SU-DHL-6 (cell line): ENCODE results near the gene RASGRP3.

ENCODE experiments used
- EZH2phosphoT487 ChIP-seq: fragments of 200-600 bp; sonication (generic), shearing (Covaris generic); conservative IDR thresholded peaks from 2 replicates; pipeline ENCODE4 v1.6.1; 2018; ENCODE audit warnings: mild to moderate bottlenecking, antibody characterized with exemption, low read length, moderate library complexity, mixed read lengths
- TF ChIP-seq, protein P1 (sequence below): fragments of 200-600 bp; sonication (generic); IDR thresholded peaks from one replicate; pipeline ENCODE4 v1.5.1; 2017; ENCODE audit warnings: antibody characterized with exemption, mild to moderate bottlenecking, low read length, moderate library complexity; ENCODE audit not compliant: insufficient read depth, poor library complexity, severe bottlenecking

DNA sequence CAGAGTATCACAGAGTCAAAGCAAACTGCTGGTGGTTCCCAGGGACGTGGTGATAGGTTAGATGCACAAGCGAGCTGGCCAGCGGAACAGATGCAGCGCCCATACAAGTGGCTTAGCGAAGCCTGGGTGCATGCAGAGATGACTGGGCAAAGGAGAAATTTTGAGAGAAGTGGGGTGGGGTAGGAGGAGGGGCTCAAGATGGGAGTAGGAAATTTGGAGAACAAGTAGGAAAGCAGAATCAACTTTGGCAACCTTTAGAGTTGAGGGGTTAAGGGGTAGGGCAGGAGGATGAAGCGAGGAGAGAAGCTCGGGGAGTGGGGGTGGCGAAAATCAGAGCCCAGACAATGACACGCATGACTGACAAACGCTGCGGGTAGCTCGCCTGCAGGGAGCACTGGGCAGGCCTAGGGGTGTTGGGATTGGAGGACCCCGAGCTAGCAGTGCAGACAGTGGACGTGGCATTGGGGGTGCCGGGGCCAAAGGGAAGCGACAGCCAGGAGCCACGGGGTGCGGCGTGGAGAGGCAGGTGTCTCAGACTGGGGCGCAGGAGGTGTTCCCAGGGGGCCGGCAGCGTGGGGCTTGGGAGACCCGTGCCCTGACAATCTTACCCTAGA is 122.2 kb downstream of the RASGRP3 start:
- TF ChIP-seq EZH2phosphoT487, result no peak
- TF ChIP-seq, protein P1, sequence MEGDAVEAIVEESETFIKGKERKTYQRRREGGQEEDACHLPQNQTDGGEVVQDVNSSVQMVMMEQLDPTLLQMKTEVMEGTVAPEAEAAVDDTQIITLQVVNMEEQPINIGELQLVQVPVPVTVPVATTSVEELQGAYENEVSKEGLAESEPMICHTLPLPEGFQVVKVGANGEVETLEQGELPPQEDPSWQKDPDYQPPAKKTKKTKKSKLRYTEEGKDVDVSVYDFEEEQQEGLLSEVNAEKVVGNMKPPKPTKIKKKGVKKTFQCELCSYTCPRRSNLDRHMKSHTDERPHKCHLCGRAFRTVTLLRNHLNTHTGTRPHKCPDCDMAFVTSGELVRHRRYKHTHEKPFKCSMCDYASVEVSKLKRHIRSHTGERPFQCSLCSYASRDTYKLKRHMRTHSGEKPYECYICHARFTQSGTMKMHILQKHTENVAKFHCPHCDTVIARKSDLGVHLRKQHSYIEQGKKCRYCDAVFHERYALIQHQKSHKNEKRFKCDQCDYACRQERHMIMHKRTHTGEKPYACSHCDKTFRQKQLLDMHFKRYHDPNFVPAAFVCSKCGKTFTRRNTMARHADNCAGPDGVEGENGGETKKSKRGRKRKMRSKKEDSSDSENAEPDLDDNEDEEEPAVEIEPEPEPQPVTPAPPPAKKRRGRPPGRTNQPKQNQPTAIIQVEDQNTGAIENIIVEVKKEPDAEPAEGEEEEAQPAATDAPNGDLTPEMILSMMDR, result no peak
